GM21786 (cell line): ENCODE measurements around the gene MMAB.

Experiments
- ATAC-seq: cut with Tn5 transposase; IDR thresholded peaks from one replicate; pipeline ENCODE4 v1.9.1; 2021; ENCODE audit not compliant: unreplicated experiment

The MMAB gene

GRCh38 chr12:109560867-109561710 is 12.2 kb downstream of the MMAB start:
- no peak for ATAC-seq

- no peak for ATAC-seq
These were observed 13.7 kb downstream of the MMAB start for GRCh38 chr12:109559601-109560000.

- ATAC-seq: no peak
These were observed 14.2 kb downstream of the MMAB start for GRCh38 chr12:109559200-109559505.

GRCh38 chr12:109558374-109559199 is 14.7 kb downstream of the MMAB start:
- ATAC-seq: no peak

GRCh38 chr12:109557805-109558204 is 15.5 kb downstream of the MMAB start:
- ATAC-seq: no peak

GRCh38 chr12:109557200-109557599 is 16.1 kb downstream of the MMAB start:
- ATAC-seq: no peak

- no peak for ATAC-seq
These were observed 17.6 kb downstream of the MMAB start for GRCh38 chr12:109555431-109556315.

GRCh38 chr12:109554761-109555160 is 18.5 kb downstream of the MMAB start:
- no peak for ATAC-seq

GRCh38 chr12:109553906-109554500 is 19.3 kb downstream of the MMAB start:
- ATAC-seq: no peak

- no peak for ATAC-seq
These were observed 19.8 kb downstream of the MMAB start for GRCh38 chr12:109553483-109553882.

- ATAC-seq: no peak
These were observed 20.3 kb downstream of the MMAB start for GRCh38 chr12:109552971-109553370.

- ATAC-seq: no peak
These were observed 22.2 kb downstream of the MMAB start for GRCh38 chr12:109551108-109551507.

GRCh38 chr12:109550281-109550680 is 23.0 kb downstream of the MMAB start:
- ATAC-seq: no peak

- ATAC-seq: no peak
These were observed 23.6 kb downstream of the MMAB start for GRCh38 chr12:109549613-109550270.

GRCh38 chr12:109548258-109548657 is 25.0 kb downstream of the MMAB start:
- ATAC-seq: no peak

- ATAC-seq: no peak
These were observed 26.0 kb downstream of the MMAB start for GRCh38 chr12:109547286-109547685.

- ATAC-seq: no peak
These were observed 27.5 kb downstream of the MMAB start for GRCh38 chr12:109545826-109546225.

GRCh38 chr12:109544955-109545531 is 28.3 kb downstream of the MMAB start:
- ATAC-seq: no peak

- no peak for ATAC-seq
These were observed 30.4 kb downstream of the MMAB start for GRCh38 chr12:109542876-109543275.

- no peak for ATAC-seq
These were observed 31.3 kb downstream of the MMAB start for GRCh38 chr12:109542014-109542413.
